ENCODE data around the gene CUL4A.

DNA sequence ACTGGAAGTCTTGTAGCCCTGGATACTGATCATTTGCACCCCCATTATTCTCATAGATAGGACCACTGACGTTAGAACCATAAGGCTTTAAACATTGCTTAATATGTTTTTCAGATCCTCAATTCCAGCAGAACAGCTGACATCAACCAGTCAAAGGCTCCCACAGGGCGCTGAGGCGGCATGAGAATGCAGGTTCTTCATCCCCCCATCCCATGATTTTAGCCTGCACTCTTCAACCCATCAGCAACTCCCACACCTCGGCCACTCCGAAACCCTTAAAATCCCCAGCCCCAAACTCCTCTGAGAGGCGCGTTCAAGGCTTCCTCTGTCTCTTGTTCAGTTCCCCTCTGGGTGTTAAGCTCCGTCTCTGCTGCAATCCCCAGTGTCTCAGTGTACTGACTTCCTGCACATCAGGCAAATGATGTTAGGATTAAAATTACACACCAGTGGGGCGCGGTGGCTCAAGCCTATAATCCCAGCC, 63.3 kb downstream of the CUL4A start:
- TF ChIP-seq ELF4 (IDR thresholded peaks at IDR 0.05), result no peak
- TF ChIP-seq FOXM1 (IDR thresholded peaks at IDR 0.05; ENCODE audit: borderline replicate concordance), result no peak
- TF ChIP-seq ARNT (IDR thresholded peaks at IDR 0.05), result no peak
- TF ChIP-seq SP1 (IDR thresholded peaks at IDR 0.05), result no peak
- no peak for TF ChIP-seq NFRKB (IDR thresholded peaks at IDR 0.05)
- TF ChIP-seq BHLHE40 (IDR thresholded peaks at IDR 0.05; ENCODE audit: borderline replicate concordance), result no peak
- no peak for TF ChIP-seq FOXA1 (IDR thresholded peaks at IDR 0.05)
- TF ChIP-seq SUZ12 (IDR thresholded peaks at IDR 0.05), result no peak
- no peak for TF ChIP-seq ZNF384 (IDR thresholded peaks at IDR 0.05)
- TF ChIP-seq LEF1 (IDR thresholded peaks at IDR 0.05; ENCODE audit: borderline replicate concordance), result no peak
- no peak for TF ChIP-seq FOXK2 (IDR thresholded peaks at IDR 0.05)
- no peak for TF ChIP-seq CTBP1 (IDR thresholded peaks at IDR 0.05; ENCODE audit: borderline replicate concordance)
- TF ChIP-seq HDGF (IDR thresholded peaks at IDR 0.05; ENCODE audit: borderline replicate concordance), result no peak
